OCI-LY7 (cell line): ENCODE measurements around the gene HAL. TPM values are rescaled to one million over a fixed set of nuclear protein-coding genes. Genes with fewer than 3 reads are reported as not detected.

Experiments used
- BruUV-seq: library from RNA; stranded (reverse); fragments of 400-500 nt; replicated peaks from 2 replicates; lab custom pipeline; 2021; lab: Mats Ljungman, UMichigan
- CTCF ChIA-PET: fragments of 300-600 bp; sonication (Branson Sonifier 250); formaldehyde crosslinking; loops from one replicate; lab custom pipeline; 2022; ENCODE audit warnings: antibody characterized with exemption; ENCODE audit not compliant: unreplicated experiment; lab: Charles Lee
- POLR2A ChIA-PET: fragments of 300-600 bp; sonication (Branson Sonifier 250); formaldehyde crosslinking; loops from one replicate; lab custom pipeline; 2022; ENCODE audit warnings: antibody characterized with exemption; lab: Charles Lee
- DNase-seq: peaks from one replicate; pipeline ENCODE4 v3.0.0-alpha.2; 2015; ENCODE audit warnings: low spot score
- H2AFZ ChIP-seq: fragments of 200-600 bp; sonication (generic), shearing (Covaris generic); 2 replicates; pipeline ENCODE4 v1.6.1; 2014; ENCODE audit warnings: mild to moderate bottlenecking, antibody characterized with exemption, low read length, moderate library complexity
- H3K27ac ChIP-seq: fragments of 200-600 bp; sonication (generic); 2 replicates; pipeline ENCODE4 v1.5.1; 2014; ENCODE audit warnings: mixed run types, low read depth, mild to moderate bottlenecking, moderate library complexity, low read length, inconsistent platforms; ENCODE audit not compliant: poor library complexity, severe bottlenecking
- H3K36me3 ChIP-seq: fragments of 200-600 bp; sonication (generic); 2 replicates; pipeline ENCODE4 v1.6.1; 2014; ENCODE audit warnings: mild to moderate bottlenecking, antibody characterized with exemption, low read length, moderate library complexity, mixed read lengths; ENCODE audit not compliant: insufficient read depth
- H3K4me1 ChIP-seq: fragments of 200-600 bp; sonication (generic); 2 replicates; pipeline ENCODE4 v1.5.1; 2014; ENCODE audit warnings: mild to moderate bottlenecking, low read length; ENCODE audit not compliant: insufficient read depth, poor library complexity, severe bottlenecking
- H3K4me2 ChIP-seq: fragments of 200-600 bp; sonication (generic); 2 replicates; pipeline ENCODE4 v1.6.1; 2014; ENCODE audit warnings: mild to moderate bottlenecking, low read length
- H3K4me3 ChIP-seq: fragments of 200-600 bp; sonication (generic); 2 replicates; pipeline ENCODE4 v1.5.1; 2014; ENCODE audit warnings: mild to moderate bottlenecking, low read depth, low read length; ENCODE audit not compliant: poor library complexity, severe bottlenecking
- H3K79me2 ChIP-seq: fragments of 200-600 bp; sonication (generic); 2 replicates; pipeline ENCODE4 v1.6.1; 2016; ENCODE audit warnings: low read depth, mild to moderate bottlenecking, low read length, moderate library complexity, mixed read lengths; ENCODE audit not compliant: insufficient read depth
- H3K9me2 ChIP-seq: fragments of 200-600 bp; sonication (generic); 2 replicates; pipeline ENCODE4 v1.6.1; 2016; ENCODE audit warnings: mild to moderate bottlenecking, low read length, mixed read lengths; ENCODE audit not compliant: insufficient read depth
- H3K9me3 ChIP-seq: fragments of 200-600 bp; sonication (generic); 2 replicates; pipeline ENCODE4 v1.6.1; 2014; ENCODE audit warnings: mild to moderate bottlenecking, mixed run types, low read length, mixed read lengths
- H4K20me1 ChIP-seq: fragments of 200-600 bp; sonication (generic); 2 replicates; pipeline ENCODE4 v1.6.1; 2014; ENCODE audit warnings: mild to moderate bottlenecking, antibody characterized with exemption, low read length, moderate library complexity, mixed read lengths; ENCODE audit not compliant: insufficient read depth
- CTCF ChIP-seq: fragments of 200-600 bp; sonication (generic); conservative IDR thresholded peaks from 2 replicates; pipeline ENCODE4 v1.5.1; 2014; ENCODE audit warnings: mild to moderate bottlenecking, antibody characterized with exemption, low read length, moderate library complexity, mixed read lengths
- EZH2phosphoT487 ChIP-seq: fragments of 200-600 bp; sonication (generic); IDR thresholded peaks from 2 replicates; pipeline ENCODE4 v1.6.1; 2018; ENCODE audit warnings: low read depth, borderline replicate concordance, mild to moderate bottlenecking, mixed run types, antibody characterized with exemption, low read length, moderate library complexity, mixed read lengths
- intact Hi-C: fragments of 100-400 bp; cut with micrococcal nuclease; formaldehyde crosslinking; loops from one replicate; pipeline ENCODE4 v1.10.0; 2022; ENCODE audit not compliant: unreplicated experiment
- total RNA-seq, 2 experiments: library from RNA; depleted of rRNA in 1 of 2; stranded (reverse); fragments of >200 nt in 1 of 2; shearing (Covaris generic) in 1 of 2; gene quantifications; 2 replicates each; pipeline ENCODE4 v1.2.3, GENCODE V29; 2014 to 2022

Gene HAL
- total RNA-seq, 2 experiments from 2014 or later: 0.25 to 1.4 TPM

- Histone ChIP-seq H3K79me2 (no peaks in the 10 kb centered on the region), H3K4me3 (no peak overlapping the region), H2AFZ (no peak overlapping the region), H3K27ac (no peak overlapping the region), H3K4me2 (no peak overlapping the region), H3K36me3 (no peaks in the 10 kb centered on the region), H3K9me2 (no peaks in the 10 kb centered on the region), H3K9me3 (no peaks in the 10 kb centered on the region), H3K4me1 (no peaks in the 10 kb centered on the region), H4K20me1 (no peaks in the 10 kb centered on the region)
- no peak for DNase-seq
- ChIA-PET CTCF (no interaction called here), POLR2A (no interaction called here)
- intact Hi-C loops: no loop called here
- no peak for TF ChIP-seq EZH2phosphoT487
- TF ChIP-seq CTCF: no peak
- BruUV-seq: no TSS peak
Measured at GRCh38 chr12:95984682-95985081, 11.5 kb downstream of the HAL start.

DNA sequence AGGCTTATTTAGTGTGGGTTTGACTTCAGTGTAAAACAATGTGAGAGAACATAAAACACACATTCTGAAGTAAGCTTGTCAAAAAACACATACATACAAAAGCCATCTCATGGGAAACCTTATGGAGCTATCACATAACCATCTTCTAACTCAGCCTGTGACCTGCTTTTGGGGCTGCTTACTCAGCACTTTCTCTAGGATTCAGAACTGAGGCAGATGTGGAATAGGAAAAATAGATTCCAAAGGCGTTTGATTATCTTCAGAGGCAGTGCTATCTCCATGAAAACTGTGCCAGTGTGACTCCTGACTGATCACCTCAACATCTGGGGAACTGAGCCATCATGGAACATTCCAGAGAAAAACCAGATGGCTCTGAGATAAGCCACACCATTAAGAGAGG is 13.5 kb downstream of the HAL start:
- no peaks in the 10 kb centered on the region for H3K79me2 ChIP-seq
- no peaks in the 10 kb centered on the region for H3K36me3 ChIP-seq
- TF ChIP-seq CTCF (no peak), EZH2phosphoT487 (no peak)
- CTCF ChIA-PET: no interaction called here
- H3K4me1 ChIP-seq: no peaks in the 10 kb centered on the region
- DNase-seq: no peak
- BruUV-seq: no TSS peak
- no peak overlapping the region for H3K4me2 ChIP-seq
- POLR2A ChIA-PET: no interaction called here
- no peaks in the 10 kb centered on the region for H3K9me2 ChIP-seq
- no peak overlapping the region for H3K27ac ChIP-seq
- H3K4me3 ChIP-seq: no peak overlapping the region
- intact Hi-C loops: no loop called here
- H3K9me3 ChIP-seq: no peaks in the 10 kb centered on the region
- H2AFZ ChIP-seq: no peak overlapping the region
- H4K20me1 ChIP-seq: no peaks in the 10 kb centered on the region

- ChIA-PET CTCF (no interaction called here), POLR2A (interaction anchor here (0.6 to 1.1 kb wide), 5 partner anchors 39 to 1334 kb away, joined by 3 to 7 read pairs (median 5); partner anchors contain the start of gene CCDC38)
- no peak for TF ChIP-seq EZH2phosphoT487
- no peak for TF ChIP-seq CTCF
- Histone ChIP-seq H3K79me2 (no peaks in the 10 kb centered on the region), H4K20me1 (no peaks in the 10 kb centered on the region), H3K36me3 (no peaks in the 10 kb centered on the region), H3K9me3 (no peaks in the 10 kb centered on the region), H3K9me2 (no peaks in the 10 kb centered on the region), H3K27ac (no peak overlapping the region), H3K4me2 (no peak overlapping the region), H3K4me3 (no peak overlapping the region), H2AFZ (no peak overlapping the region), H3K4me1 (no peaks in the 10 kb centered on the region)
- intact Hi-C loops: no loop called here
- DNase-seq: no peak
- no TSS peak for BruUV-seq
Measured at GRCh38 chr12:95980437-95980836, 15.7 kb downstream of the HAL start.
